NCI-H2029 (cell line): Measurements from ENCODE around the gene SEMA3G.
A peak's percentile ranks its signal among the peaks of the same experiment; 100 is the strongest.

ENCODE experiments used
- DNase-seq: peaks from one replicate; lab custom pipeline; 2025; lab: John Stamatoyannopoulos, UW

Gene SEMA3G

DNA sequence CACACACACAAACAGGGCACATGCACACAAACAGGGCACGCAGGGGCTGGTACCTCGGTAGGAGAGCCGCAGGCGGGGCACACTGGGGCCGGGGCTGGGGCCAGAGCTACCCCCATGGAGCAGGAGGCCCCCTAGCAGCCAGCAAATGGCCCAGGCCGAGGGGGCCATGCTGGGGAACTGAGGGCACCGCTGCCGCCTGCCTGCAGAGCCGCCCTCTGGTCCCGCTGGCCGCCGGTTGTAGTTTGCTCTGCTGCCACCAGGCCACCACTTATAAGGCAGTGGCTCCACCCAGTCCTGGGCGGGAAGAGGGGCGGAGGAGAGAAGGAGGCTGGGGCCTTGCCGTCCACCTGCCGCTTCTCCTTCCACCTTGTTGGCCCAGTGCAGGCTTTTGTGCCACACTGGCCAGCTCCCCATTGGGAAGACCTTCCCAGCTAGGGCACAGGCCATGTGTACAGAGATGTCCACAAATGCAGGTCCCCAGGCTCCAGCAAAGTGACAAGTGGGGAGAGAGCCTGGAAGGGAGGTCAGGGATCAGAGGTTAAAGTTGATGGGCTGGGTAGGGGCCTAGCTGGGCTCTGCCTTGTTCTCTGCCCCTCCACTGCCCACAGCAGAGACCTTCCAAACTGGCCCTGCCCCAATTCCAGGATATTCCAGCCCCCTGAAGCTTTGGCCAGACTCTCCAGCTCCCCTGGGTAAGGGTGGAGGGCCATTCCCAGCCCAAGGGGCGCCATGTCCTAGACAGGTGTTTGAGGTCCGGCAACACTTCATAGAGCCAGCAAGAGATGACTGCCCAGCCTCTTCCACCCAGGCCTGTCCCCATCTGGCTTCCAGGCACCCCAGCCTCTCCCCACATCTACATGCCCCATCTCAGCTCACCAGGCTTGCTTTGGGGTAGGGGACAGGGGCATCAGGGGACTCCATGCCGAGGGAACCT, at the start of gene SEMA3G:
Gene SEMA3G, minus strand, starts transcription at position 244 of the 934 bp plus-strand sequence. Its CDS starts 76 bp downstream, at position 168.
- peak; percentile 45 for DNase-seq

GRCh38 chr3:52494445-52494844, 49.5 kb upstream of the SEMA3G start:
- DNase-seq = no peak

GRCh38 chr3:52493232-52494017, 48.5 kb upstream of the SEMA3G start:
- DNase-seq = no peak

DNA sequence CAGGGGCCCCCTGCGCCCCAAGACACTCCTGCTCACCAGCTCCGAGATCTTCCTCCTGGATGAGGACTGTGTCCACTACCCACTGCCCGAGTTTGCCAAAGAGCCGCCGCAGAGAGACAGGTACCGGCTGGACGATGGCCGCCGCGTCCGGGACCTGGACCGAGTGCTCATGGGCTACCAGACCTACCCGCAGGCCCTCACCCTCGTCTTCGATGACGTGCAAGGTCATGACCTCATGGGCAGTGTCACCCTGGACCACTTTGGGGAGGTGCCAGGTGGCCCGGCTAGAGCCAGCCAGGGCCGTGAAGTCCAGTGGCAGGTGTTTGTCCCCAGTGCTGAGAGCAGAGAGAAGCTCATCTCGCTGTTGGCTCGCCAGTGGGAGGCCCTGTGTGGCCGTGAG, 47.2 kb upstream of the SEMA3G start:
- DNase-seq = no peak

DNA sequence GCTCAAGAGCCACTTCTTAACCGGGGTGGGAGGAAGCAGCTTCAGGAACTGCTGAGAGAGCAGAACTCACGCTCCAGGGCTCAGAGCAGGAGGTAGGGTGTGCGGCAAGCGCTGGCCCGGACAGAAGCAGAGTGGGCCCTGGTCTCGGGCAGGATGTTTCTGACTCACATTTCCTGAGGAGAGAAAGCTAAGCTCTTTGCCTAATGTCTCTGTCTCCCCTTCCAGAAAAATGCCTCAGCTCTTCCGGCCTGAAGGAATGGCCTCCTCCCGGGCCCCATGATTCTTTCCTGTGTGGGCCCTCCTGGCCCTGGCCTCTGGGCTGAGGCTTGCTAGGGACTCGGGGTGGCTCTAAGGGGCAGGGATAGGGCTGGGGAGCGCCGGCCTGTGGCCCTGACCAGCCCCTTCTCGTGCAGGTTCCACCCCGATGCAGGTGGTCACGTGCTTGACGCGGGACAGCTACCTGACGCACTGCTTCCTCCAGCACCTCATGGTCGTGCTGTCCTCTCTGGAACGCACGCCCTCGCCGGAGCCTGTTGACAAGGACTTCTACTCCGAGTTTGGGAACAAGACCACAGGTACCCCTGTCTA, 46.1 kb upstream of the SEMA3G start:
- DNase-seq = no peak

- no peak for DNase-seq
Measured at GRCh38 chr3:52490035-52490938, 45.4 kb upstream of the SEMA3G start.

GRCh38 chr3:52489453-52489852, 44.5 kb upstream of the SEMA3G start:
- DNase-seq = no peak

- DNase-seq = no peak
Measured at GRCh38 chr3:52488746-52489145, 43.8 kb upstream of the SEMA3G start.

- no peak for DNase-seq
Measured at GRCh38 chr3:52487788-52488691, 43.1 kb upstream of the SEMA3G start.

- DNase-seq = no peak
Measured at GRCh38 chr3:52487050-52487787, 42.3 kb upstream of the SEMA3G start.

- DNase-seq = no peak
Measured at GRCh38 chr3:52484680-52485461, 40.0 kb upstream of the SEMA3G start.

GRCh38 chr3:52483577-52484381, 38.9 kb upstream of the SEMA3G start:
- DNase-seq = no peak

GRCh38 chr3:52483081-52483480, 38.2 kb upstream of the SEMA3G start:
- no peak for DNase-seq

DNA sequence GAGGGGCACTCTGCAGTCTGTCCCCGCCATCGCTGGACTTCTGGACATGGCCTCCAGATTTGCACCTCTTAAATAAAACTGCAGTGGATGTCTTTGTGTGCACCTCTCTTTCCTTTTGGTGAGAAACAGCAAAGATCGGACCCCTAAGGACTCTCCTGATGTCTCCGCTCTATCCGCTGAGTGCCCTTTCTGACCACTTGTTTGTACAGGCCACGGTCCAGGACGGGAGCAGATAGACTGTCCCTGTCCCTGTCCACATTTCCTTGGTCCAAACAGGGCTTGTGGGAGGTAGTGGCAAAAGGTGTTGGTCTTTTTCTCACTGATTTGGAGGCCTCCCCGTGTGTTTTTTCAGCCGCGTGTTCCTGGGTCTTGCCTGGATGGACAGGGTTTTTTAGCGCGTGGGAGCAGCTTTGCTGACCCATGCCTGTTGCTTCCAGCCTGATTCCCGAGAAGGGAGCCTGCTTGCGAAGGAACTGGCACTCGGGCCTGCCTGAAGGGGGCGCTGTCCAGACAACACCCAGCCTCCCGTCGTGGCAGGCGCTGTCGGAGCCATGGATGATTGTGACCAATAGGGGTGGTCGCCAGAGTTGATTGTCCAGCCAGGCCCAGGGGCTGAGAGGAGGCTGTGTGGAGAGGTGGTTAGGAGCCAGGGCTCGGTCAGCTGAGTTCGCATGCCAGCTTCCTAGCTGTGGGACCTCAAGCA, 37.1 kb upstream of the SEMA3G start:
- DNase-seq = no peak

DNA sequence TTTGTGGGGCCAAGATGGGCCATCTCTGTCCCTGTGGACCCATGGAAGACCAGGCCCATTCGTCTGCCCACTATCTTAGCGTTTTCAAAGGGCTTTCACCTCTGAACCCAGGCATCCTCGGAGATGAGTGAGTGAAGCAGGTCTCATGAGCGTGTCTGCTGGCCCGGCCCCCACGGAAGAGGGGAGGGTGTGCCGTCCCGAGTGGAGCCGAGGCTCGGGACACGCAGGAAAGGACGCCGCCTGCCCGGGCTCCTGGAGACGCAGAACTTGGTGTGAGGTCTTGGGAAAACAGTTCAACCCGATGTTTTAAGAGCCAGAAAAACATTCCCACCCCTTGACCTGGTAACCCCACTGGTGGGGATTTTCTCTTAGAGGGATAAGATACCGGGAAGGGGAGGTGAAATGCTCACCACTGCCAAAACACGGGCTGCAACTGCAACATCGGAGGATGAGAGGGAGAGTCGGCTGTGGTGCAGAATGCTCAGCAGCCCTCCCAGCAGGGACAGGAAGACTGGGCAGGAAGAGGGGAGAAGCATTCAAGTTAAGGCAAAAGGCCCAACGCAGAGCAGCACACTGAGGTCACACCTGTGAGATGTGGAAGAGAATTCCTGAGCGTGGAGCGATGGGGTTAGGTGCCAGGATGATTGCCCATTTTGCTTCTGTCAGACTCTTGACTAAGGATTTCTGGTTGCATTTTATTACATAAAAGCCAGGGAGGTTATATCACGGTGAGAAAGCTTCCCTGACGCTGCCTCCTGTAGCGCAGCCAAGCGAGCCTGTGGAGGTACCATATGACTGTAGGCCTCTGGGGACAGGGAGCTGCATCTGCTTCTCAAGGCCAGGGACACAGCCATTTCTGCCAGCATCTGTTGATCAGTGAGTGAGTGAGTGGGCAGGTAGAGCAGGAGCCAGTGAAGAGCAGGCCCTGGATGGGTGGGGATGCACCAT, 36.1 kb upstream of the SEMA3G start:
- no peak for DNase-seq

GRCh38 chr3:52479877-52480575, 35.1 kb upstream of the SEMA3G start:
- DNase-seq = no peak
